GM19463 (cell line): ENCODE data around the gene C11orf98.

ENCODE experiments used
- ATAC-seq: cut with Tn5 transposase; IDR thresholded peaks from one replicate; pipeline ENCODE4 v1.9.1; 2021; ENCODE audit warnings: mild to moderate bottlenecking, moderate library complexity; ENCODE audit not compliant: unreplicated experiment

The C11orf98 gene

GRCh38 chr11:62613291-62613778 lies 51.7 kb downstream of the C11orf98 start:
- ATAC-seq = no peak
